Ovary (tissue), 9 donors: ENCODE results near the gene DGKQ. TPM values are rescaled to one million over a fixed set of nuclear protein-coding genes. Genes with fewer than 3 reads are reported as not detected.

Experiments
- DNase-seq, 5 donors: peaks; one replicate each; pipeline ENCODE4 v3.0.0-alpha.2; 2019 to 2020
- H3K27ac ChIP-seq, 2 donors: fragments of 200-600 bp; one replicate each; pipeline versions ENCODE4 v1.5.1 to v1.8.0; 2019 to 2022
- H3K27me3 ChIP-seq: fragments of 200-600 bp; one replicate; pipeline ENCODE4 v1.8.0; 2022
- H3K36me3 ChIP-seq: fragments of 200-600 bp; sonication (generic); one replicate; pipeline ENCODE4 v1.5.1; 2019
- H3K4me1 ChIP-seq: one replicate; pipeline ENCODE4 v1.8.1; 2013; ENCODE audit warnings: mild to moderate bottlenecking, moderate library complexity; ENCODE audit not compliant: insufficient read depth
- H3K4me3 ChIP-seq: fragments of 200-600 bp; sonication (generic); one replicate; pipeline ENCODE4 v1.5.1; 2017
- H3K9me3 ChIP-seq, 2 donors: fragments of 200-600 bp in 1 of 2; sonication (generic) in 1 of 2; one replicate each; pipeline versions ENCODE4 v1.5.1 to v1.8.1; 2013 to 2019; ENCODE audit warnings: mild to moderate bottlenecking in 1 of 2, moderate library complexity in 1 of 2
- CTCF ChIP-seq, 3 donors: fragments of 450-650 bp in 2 of 3; fragments of 200-600 bp in 1 of 3; IDR thresholded peaks; one replicate each; pipeline versions ENCODE4 v1.5.1 to v1.8.0; 2016 to 2022; ENCODE audit warnings: antibody characterized with exemption in 3 of 3, mild to moderate bottlenecking in 1 of 3
- EP300 ChIP-seq: sonication (generic); formaldehyde crosslinking; IDR thresholded peaks from one replicate; pipeline ENCODE4 v1.6.1; 2017; ENCODE audit warnings: antibody characterized with exemption
- POLR2A ChIP-seq: fragments of 450-650 bp; IDR thresholded peaks from one replicate; pipeline ENCODE4 v1.6.1; 2017; ENCODE audit warnings: antibody characterized with exemption, mild to moderate bottlenecking, moderate library complexity
- WGBS, 3 donors: extraction: QIAGEN DNeasy Blood & Tissue Kit in 1 of 3; methylation state at CpG; one replicate each; pipeline versions ENCODE4 v1.1.5 to v1.1.7; 2013 to 2017; 5-methylcytosine and 5-hydroxymethylcytosine counted together
- intact Hi-C, 4 donors: fragments of 100-400 bp; cut with DNase I; formaldehyde crosslinking; loops; one replicate each; pipeline versions ENCODE4 v1.11.0 to v1.15.1; 2022 to 2023
- polyA plus RNA-seq, 2 donors: library from polyadenylated mRNA; stranded (reverse); fragments of 200-250 nt in 1 of 2; fragments of 350-450 nt in 1 of 2; fragmentation: Illumina TruSeq in 1 of 2; extraction: RNeasy Lipid Tissue Mini Kit (QIAGEN cat#74804) in 1 of 2; gene quantifications; one replicate each; pipeline ENCODE4 v1.2.3, GENCODE V29; 2013 to 2014
- total RNA-seq, 7 donors: library from RNA; depleted of rRNA in 2 of 7; stranded (reverse); fragments of >200 nt in 2 of 7; fragmentation: NEBNext Ultra II Directional in 3 of 7; extraction: Animal tissue kit (Norgen Biotek cat#: 25700) in 3 of 7; gene quantifications; one replicate each; pipeline versions ENCODE4 v1.1.0 to v1.2.4, GENCODE V29; 2016 to 2023
- donor health status: DM: no; HTN: no; CAD: no; lungs with moderate emphysema.
- donor health status: DM: no; HTN: no; CAD: no.
- donor health status: Bipolar disorder and iron deficiency.
- donor health status: DM: yes; HTN: yes; CAD: no.
- donor health status: DM: no; HTN: no; CAD: no.
- donor health status: DM: yes; HTN: yes; CAD: no.

Gene DGKQ
- total and polyA plus RNA-seq, 9 donors: 0.53 to 12.9 (median 6.9) TPM

GRCh38 chr4:995311-996026, 22.1 kb upstream of the DGKQ start:
- no peaks in the 10 kb centered on the region for H3K27me3 ChIP-seq
- WGBS, 3 donors: 85 to 89% (median 86%) methylated on average over 22 to 23 of the region's 23 CpGs
- H3K4me1 ChIP-seq: peaks cover 7% of the 10 kb centered on the region
- no peaks in the 10 kb centered on the region for H3K9me3 ChIP-seq
- H3K4me3 ChIP-seq: no peak overlapping the region
- no peak overlapping the region for H3K27ac ChIP-seq
- DNase-seq: no peak
- intact Hi-C loops: no loop called here
- H3K36me3 ChIP-seq: no peaks in the 10 kb centered on the region
- TF ChIP-seq EP300 (no peak), POLR2A (no peak), CTCF (IDR thresholded peaks at IDR 0.05) (no peak)

- Histone ChIP-seq H3K27ac (no peak within 1 kb of the TSS), H3K9me3 (no peaks in the 10 kb centered on the region), H3K4me3 (no peak within 1 kb of the TSS), H3K27me3 (no peaks in the 10 kb centered on the region), H3K4me1 (peaks cover 7% of the 10 kb centered on the region), H3K36me3 (no peaks in the 10 kb centered on the region)
- 84 to 91% (median 84%) methylated on average over 36 to 37 of the region's 37 CpGs for WGBS, 3 donors
- peak in 1 of 5 donors; percentile 39 for DNase-seq
- no peak for TF ChIP-seq CTCF (IDR thresholded peaks at IDR 0.05)
- TF ChIP-seq EP300: no peak
- TF ChIP-seq POLR2A: no peak
- intact Hi-C loops: no loop called here
Observed at GRCh38 chr4:993111-994029, 20.0 kb upstream of the DGKQ start, which contains the start of gene SLC26A1. Gene SLC26A1, minus strand, starts transcription at chr4:993404. Its CDS starts 1,701 bp downstream, at chr4:991703.

GRCh38 chr4:992297-993110, 19.1 kb upstream of the DGKQ start:
- intact Hi-C loops: no loop called here
- WGBS, 3 donors: 52 to 78% (median 59%) methylated on average over 23 to 25 of the region's 25 CpGs
- Histone ChIP-seq H3K27ac (no peak overlapping the region), H3K36me3 (no peaks in the 10 kb centered on the region), H3K4me1 (peaks cover 8% of the 10 kb centered on the region), H3K27me3 (no peaks in the 10 kb centered on the region), H3K9me3 (no peaks in the 10 kb centered on the region), H3K4me3 (no peak overlapping the region)
- TF ChIP-seq CTCF (IDR thresholded peaks at IDR 0.05) (no peak), EP300 (no peak), POLR2A (no peak)
- peak in 1 of 5 donors; percentile 50 for DNase-seq
